Midbrain (tissue), 1 donor: ENCODE measurements around the gene CDH23.
A peak's percentile ranks its signal among the peaks of the same experiment; 100 is the strongest.

Experiments used
- DNase-seq: peaks from one replicate; lab custom pipeline; 2025; lab: John Stamatoyannopoulos, UW

CDH23 gene

GRCh38 chr10:71708301-71708703, 311.6 kb downstream of the CDH23 start:
- peak; percentile 63 for DNase-seq

DNA sequence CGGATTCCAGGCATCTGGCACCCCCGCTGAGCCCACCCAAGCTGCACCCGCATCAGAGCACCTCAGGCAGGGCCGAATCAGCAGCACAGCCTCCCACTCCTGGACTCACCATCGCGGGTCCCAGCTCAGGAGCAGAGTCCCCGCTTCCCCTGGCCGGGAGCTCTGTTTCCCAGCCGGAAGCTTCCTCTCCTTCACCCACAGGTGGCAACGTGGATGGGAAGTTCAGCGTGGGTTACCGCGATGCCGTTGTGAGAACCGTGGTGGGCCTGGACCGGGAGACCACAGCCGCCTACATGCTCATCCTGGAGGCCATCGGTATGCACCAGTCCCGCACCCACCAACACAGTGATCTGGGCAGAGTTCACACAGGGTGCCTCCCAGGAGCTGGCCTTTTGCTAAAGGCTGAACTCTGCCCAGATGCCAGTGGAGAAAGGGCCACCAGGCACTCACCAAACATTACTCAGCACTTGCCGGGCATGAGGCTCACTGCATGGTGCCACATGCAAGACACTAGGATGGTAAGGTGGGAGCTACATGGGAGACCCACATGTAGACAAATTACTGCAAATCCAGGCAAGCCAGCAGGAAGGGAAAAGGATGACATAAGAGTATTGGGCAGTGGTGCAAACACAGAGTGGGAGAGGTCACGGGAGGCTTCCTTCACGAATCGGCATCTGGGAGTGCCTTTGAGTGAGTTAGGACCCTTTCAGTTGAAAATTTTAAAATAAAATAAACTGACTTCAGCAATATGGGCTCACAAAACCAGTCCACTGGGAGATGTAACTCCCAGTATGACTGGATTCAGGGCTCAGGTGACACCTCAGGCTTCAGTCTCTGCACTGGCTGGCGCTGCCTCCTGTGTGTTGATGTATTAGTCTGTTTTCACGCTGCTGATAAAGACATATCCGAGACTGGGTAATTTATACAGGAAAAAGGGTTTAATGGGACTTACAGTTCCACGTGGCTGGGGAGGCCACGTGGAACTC, 312.5 kb downstream of the CDH23 start:
- DNase-seq: no peak

- DNase-seq: no peak
These were observed 313.8 kb downstream of the CDH23 start for GRCh38 chr10:71710519-71710918.

GRCh38 chr10:71711052-71711623, 314.4 kb downstream of the CDH23 start:
- DNase-seq: no peak

GRCh38 chr10:71712170-71712569, 315.4 kb downstream of the CDH23 start:
- no peak for DNase-seq

DNA sequence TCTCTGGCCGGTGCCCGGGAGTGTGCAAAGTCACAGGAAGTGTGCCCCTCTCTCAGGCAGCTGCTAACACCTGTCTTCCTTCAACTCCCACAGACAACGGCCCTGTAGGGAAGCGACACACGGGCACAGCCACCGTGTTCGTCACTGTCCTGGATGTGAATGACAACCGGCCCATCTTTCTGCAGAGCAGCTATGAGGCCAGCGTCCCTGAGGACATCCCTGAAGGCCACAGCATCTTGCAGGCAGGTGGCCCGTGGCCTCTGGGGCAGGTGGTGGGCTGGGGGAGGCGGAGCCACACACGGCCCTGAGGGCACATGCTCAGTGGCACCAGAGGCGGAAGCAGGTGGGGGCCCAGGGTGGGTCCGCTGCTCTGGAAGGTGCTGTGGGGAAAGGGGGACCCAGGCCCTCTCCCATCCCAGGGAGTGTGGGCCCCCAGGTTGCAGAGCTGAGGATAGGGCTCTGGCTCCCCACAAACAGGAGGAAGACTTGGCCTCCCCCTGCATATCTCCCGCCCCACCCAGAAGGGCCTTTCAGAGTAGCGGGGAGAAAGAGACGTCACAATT, 315.9 kb downstream of the CDH23 start:
- no peak for DNase-seq

GRCh38 chr10:71713135-71714030, 316.7 kb downstream of the CDH23 start:
- peak; percentile 92 for DNase-seq

- DNase-seq: no peak
These were observed 317.3 kb downstream of the CDH23 start for GRCh38 chr10:71714031-71714410.

DNA sequence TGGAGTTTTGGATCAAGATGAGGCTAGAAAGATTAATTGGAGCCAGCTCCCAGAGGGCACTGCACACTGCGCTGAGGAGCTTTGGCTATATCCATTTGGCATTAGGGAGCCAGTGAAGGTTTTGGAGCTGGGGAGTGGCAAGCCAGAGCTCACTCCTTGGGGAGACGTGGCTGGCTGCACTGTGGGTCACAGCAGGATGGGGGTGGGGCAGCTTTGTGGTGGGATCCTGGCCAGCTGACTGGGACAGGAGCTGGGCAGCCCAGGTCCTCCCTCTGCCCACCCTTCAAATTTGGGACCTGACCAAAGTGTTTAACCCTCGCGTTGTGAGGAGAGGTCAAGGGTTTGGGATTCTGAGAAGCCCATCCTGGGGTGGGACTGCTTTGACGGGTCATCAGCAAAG, 317.9 kb downstream of the CDH23 start:
- no peak for DNase-seq

DNA sequence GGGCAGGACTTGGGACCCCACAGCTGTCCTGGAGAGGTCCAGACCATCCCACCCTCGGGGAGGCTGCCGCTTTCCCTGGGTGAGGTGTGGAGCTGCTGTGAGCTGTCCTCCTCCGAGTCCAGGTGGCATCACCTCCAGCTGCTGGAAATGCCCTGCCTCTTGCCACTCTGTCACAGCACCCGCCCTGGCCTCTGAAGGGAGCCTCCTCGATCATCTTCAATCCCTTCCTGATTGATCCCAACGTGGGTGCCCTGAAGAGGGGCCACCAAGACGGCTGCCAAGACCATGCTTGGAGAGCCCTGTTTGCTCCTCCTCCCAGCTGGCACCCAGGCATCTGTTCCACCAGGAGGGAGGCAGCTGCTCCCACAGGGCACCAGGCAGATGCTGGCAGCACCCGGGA, 318.3 kb downstream of the CDH23 start:
- DNase-seq: no peak

DNA sequence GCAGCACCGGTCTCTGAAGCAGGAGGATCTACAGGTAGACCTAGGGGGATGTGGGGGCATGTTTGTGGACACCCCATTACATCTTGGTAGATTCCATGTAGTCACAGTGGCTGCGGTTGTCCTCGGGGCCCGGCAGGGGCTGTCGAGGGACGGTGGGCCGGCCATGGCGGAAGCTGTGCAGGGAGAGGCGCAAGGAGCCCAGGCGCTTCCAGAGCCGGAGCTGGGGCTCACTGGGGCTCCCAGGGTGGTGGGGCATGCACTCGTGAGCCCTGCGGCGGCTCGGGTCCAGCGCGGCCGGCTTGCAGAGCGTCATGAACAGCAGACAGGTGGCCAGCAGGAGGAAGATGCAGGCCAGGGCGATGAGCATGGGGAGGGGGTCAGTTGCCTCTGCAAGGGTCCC, 319.1 kb downstream of the CDH23 start:
- DNase-seq: no peak

DNA sequence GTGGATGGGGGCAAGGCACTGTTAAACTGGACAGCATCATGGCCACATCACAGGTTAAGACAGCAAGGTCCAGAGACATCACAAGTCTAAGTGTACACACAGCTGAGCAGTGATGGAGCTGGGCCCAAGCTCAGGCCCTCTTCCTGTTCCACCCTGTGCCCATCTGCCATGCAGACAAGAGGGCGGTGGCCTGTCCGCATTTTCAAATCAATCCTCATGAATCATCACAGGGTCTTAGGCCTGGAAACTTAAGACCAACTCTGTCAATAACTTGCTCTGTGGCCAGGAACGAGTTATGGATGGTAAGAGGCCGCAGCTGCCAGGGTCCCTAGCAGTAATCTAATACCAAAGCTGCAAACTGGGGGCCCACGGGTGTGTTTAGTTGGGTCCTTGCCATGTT, 319.7 kb downstream of the CDH23 start:
- no peak for DNase-seq

- no peak for DNase-seq
These were observed 320.3 kb downstream of the CDH23 start for GRCh38 chr10:71717056-71717455.

DNA sequence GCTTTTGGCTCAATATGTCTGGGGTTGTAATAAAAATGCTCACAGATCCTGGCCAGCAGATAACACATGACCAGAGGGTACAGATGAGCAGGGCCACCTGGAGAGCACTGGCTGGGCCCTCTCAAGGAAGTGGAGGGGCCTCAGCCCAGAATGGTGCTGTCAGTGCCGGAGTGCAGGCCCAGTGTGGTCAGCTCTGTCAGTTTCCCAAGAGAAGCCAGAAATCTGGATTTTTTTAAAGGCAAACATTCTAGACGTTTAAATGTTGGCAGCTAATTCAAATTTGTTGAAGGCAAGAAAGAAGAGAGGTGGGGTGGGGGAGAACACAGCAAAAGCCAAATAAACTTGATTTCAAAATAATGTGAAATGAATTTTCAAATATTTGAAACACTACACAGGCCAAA, 320.8 kb downstream of the CDH23 start:
- DNase-seq: no peak

- DNase-seq: no peak
These were observed 321.5 kb downstream of the CDH23 start for GRCh38 chr10:71718165-71718698.

DNA sequence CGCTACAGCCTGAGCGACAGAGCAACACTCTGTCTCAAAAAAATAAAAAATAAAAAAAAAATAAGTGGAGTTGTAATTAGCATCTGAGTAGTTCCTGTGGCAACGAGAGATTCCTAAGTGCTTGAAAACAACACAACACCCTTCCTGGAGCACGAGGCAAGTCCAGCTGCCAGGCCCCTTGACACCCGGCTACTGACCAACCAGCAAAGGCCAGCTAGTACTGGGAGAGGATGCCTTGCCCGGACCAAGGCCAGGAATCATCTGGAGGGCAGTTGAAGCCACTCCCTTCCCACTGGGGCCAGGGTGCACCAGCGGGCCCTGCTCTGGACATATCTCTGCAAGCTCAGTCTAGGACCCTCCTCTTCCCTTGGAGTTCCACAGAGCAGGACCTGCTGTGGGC, 322.3 kb downstream of the CDH23 start:
- DNase-seq: peak; percentile 62

- DNase-seq: peak; percentile 78
These were observed 322.9 kb downstream of the CDH23 start, which contains the start of gene C10orf105 for GRCh38 chr10:71719464-71720201. Gene C10orf105, minus strand, starts transcription at chr10:71719778. Its CDS starts 3,441 bp downstream, at chr10:71716337.

- DNase-seq: peak; percentile 78
These were observed 323.6 kb downstream of the CDH23 start for GRCh38 chr10:71720288-71720687.

DNA sequence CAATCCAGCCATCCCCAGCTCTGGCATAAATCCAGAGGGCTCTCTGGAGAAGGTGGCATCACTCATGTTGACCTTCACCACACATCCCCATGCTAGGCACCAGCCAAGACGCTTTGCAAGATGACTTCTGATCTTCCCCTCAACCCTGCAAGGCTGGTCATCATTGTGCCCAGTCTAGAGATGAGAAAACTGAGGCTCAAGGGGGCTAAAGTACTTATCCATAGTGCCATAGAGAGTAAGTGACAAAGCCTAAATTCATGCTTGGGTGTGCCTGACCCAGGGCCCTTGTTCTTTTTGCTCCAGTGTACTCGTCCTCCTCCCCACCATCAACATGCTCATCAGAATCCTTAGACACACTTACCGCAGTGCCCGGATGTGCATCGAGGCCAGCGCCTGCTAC, 324.6 kb downstream of the CDH23 start:
- no peak for DNase-seq

- no peak for DNase-seq
These were observed 326.1 kb downstream of the CDH23 start for GRCh38 chr10:71722849-71723248.

DNA sequence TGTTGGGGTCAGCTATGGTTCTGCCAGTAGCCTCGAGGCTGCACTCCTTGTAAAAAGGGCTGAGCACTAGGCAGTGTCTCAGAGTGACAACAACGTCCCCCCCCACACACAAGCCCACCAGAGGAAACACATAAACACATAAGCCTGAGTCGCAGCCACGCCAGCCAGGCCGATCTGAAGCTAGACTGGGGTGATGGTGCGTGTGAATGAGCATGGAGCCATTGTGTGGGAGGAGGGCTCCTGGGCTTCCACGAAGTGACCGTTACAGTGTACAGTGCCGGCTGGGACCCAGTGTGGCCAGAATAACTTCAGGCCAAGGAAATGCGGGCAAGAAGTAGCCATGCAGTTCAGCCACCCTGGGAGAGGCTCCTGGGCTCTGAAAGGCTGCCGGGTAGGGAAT, 326.6 kb downstream of the CDH23 start:
- no peak for DNase-seq
